NAMALWA (cell line): ENCODE measurements around the gene ARHGAP21.
A peak's percentile ranks its signal among the peaks of the same experiment; 100 is the strongest.

Experiments used
- DNase-seq: peaks from one replicate; pipeline ENCODE4 v3.0.0-alpha.2; 2015; ENCODE audit warnings: low spot score

Gene ARHGAP21

DNA sequence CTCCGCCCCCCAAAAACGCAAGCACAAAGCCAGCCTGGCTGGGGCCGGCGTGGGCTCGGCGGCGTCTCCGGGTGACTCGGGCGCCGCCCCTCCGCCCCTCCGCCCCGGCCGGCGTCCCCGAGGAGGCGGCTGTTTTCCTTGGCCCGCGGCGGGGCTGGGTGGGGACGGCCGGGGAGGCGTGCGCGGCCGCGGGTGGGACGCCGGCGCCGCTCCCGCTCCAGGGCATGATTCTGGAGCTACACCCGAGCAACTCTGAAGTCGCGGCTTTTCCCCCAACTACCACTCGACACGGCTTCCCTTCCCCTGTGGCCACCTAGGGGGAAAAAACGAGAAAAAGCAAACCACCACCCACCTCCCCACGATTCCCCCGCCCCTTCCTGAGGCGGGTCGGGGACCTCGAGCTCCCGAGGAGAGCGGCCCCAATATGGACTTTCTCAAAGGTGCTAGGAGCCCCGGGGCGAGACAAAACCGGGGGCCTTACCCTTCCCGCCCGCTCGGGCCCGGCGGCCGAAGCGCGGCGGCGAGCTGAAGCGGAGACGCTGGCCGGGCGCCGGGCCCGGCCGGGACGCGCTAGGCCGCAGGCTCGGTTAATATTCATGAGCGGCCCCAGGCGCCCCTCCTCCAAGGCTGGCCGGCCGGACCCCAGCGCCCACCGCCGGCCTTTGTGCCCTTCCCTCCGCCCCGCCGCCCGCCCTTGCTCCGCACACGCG is 856 bp downstream of the ARHGAP21 start:
- DNase-seq, result peak; percentile 68

DNA sequence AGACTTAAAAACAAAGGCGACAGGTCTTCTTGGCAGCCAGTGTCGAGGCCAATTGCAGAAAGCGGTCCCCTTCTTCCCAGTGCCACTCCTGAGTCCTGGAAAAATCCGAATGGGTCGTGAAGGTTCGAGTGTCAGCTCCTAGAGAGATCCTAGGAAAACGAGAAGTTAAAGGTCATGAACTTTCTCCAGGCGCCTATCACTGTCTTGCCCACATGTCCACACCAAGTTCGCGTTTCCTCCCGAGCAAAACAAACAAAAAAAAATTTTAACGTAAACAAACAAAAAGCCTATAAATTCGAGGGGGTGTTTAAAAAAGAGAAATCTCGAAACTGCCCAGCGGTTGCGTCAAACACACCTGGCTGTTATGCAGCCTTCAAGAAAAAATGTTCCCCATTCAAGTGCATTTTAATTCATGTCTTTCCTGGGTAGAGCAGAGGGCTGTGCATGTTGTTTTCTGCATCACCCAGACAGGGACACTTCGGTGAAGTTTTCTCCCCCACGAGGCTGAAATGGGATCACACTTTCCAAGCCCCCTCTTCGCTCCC is 1.5 kb downstream of the ARHGAP21 start:
- peak; percentile 44 for DNase-seq

DNA sequence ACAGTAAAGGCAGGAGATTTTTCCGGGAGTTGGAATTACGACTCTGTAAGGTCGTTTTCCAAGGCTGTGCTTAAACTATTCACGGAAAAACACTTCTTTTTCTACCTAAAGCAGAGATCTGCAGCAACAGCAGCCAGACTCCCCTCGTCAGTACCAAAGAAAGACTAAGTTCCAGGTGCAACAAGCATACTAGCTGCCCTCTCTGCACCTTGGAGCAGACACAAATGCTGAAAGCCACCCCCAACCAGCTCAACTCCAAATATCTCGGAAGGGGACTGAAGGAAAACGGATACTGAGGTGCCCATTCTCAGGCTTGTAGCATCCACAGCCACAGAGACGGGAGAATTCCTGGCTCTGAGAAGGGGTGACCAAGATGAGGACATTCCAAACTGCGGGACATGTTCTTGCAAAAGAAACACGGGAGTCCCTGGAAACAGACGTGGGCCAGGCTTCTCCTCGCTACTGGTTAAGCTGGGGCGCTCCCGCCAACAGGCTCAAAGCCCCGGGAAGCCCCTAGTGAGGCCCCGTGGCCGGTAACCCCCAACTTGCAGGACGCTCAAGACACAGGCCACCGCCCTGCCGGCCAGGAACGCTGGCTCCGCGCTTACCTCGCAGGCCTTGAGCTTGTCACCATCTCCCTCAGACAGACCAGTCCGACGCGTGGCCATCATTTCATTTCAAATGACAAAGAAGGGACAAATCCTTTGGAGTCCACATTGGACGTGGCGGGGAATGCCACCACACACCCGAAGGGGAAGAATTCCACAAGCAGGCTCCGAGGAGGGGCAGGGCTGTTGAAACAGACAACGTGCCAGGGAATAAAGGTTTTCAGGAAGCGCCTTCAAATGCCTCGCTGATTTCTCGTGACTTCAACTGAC is 2.2 kb downstream of the ARHGAP21 start:
- DNase-seq, result no peak

DNA sequence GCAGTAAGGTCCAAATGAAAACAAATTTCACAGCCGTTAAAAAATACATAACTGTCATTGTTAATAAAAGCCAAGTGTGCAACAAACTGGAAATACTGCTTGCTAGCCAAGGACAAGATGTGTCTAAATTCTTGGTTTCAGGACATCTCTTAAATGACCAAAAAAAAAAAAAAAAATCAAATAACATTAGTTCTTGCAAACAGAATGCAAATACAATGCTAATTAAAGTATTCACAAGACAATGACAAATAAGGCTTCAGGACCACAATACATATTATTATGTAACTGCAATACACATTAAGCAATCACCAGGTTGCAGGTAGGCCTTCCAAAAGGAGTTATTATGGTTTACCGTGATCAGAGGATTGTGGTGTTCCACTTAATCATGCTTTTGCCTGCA is 3.6 kb downstream of the ARHGAP21 start:
- DNase-seq, result no peak

DNA sequence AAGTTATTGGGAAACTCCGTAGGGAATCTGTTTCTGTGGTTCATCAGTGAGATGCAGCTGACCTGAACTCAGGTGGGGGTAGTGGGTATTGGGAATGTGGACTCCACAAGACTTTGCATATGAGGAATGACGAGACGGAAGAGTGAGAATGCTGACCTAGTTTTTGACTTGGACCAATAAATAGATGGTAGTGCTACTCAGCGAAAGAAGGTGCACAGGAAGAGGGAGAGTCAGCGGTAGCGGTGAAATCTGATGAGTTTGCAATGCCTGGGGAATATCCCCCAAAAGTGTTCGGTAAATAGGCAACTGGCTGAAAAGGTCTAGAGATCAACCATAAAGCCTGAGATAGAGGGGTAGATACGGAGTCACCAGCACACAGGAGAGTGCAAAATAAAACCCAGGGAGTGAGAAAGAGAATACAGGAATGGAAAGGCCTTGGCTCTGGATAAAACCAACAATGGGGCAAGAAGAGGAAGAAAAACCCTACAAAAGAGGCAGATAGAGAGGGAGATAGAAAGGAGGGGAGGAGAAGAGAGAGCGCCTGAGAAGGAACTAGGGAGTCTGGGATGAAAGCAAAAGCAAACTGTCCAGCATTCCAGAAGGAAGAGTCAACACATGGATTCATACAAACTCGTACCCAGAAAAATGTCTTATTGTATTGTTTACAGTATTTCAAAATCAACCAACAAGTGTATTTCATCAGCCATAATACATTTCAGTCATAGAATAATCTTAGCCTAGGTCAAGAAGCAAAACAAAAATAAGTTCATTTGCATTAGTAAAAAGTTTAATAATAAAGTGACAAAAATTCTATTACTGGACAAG is 5.4 kb downstream of the ARHGAP21 start:
- no peak for DNase-seq

DNA sequence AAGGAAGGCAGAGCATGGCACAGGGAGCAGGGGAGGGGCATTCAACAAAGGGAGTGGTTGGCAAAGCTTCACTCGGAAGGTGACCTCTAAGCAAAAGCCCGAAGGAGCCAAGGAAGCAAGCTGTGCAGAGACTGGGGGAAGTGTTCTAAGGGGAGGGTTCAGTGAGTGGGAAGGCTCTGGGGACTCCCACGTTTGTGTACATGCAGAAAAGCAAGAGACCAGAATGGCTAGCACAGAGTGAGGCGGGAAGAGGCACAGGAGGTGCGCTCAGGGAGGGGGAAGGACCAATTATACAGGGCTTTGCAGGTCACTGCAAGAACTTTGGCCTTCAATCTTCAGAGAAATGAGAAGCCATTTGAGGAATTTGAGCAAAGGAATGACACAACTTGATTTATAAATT is 7.4 kb downstream of the ARHGAP21 start:
- no peak for DNase-seq

DNA sequence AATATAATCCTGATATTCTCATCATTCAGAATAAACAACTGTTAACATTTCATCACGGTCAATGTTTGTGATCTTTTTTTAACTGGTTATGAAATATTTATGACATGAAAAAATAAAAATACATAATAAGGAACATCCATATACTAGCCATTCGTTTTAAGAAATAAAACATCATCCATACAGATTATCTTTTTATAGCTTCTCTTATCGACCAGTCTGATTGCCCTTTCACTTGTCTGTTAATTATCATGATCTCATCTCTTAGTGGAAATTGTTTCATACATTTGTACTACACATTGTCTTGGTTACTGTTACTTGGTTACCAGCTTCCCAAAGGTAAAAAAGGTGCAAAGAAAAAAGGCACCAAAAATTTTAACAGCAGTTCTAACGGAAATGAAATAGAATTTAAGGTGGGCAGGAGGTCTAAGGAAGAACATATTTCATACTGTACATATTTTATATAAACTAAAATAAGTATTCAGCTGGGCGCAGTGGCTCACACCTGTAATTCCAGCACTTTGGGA is 8.4 kb downstream of the ARHGAP21 start:
- no peak for DNase-seq

DNA sequence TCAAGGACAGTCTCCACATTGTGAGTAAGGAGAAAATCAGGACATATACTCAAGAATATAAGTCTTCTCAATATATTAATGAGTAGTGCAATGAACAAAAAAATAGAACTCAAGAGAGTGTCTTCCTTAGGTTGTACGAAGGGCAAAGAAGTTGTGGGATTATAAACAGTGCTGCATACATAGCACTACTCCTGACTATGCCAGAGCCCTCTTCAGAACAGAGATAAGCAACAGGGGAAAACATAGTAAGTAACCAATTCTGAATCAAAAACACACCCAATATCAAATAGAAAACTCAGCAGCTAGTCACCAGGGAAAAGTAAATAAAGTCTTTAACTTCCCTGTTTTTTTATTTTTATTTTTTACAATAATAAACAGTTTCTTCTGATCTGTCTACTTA is 10.6 kb downstream of the ARHGAP21 start:
- DNase-seq, result no peak

DNA sequence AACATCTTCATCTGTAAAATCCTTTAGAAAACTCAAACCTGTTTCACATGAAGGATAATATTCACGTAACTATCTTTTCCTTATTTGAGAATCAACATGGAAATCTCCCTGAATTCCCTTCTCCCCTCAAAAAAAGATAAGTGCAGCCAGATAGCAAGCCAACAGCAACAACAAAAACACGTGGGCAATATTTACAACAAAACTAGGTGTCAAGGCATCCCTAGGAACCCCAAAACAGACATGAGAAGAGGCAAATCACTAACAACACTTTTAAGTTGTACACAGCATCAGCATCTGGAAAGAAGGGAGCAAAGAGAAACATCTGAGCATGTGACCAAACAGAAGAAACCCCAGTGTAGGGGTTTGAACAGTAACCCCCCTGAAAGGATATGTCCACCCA is 12.2 kb downstream of the ARHGAP21 start:
- DNase-seq, result no peak

DNA sequence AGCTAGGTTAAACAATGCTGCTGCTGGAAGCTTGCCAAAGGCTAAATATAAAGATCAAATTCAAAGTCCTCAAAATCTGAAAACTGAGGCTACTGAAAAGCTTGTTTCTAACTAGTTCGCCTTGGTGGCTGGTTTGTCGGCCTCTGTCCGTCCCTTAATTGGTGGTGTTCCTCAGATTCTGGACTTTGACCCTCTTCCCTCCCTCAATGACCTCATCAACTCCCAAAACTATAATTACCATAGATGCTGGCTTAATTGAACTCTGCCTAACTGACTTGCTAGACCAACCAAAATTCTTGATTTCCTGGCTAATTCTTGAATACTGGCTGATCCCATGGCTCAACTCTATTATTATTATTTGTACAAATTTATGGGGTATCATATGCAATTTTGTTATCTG is 15.6 kb downstream of the ARHGAP21 start:
- no peak for DNase-seq

DNA sequence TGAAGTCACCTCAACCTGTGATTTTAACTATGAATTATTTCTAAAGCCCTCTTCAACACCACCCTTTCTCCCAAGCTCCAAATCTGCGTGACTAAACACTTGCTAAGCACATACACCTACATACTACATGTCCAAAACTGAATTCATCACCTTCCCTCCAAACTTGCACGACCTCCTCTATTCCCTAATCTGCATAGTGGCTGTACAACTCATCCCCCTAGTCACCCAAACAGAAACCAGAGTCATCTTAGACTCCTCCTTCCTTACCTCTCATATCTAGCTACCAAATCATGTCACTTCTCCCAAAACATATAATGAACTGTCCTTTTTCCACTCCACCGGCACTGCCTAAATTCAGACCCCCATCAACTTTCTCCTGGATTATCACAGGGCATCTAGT is 16.2 kb downstream of the ARHGAP21 start:
- no peak for DNase-seq

DNA sequence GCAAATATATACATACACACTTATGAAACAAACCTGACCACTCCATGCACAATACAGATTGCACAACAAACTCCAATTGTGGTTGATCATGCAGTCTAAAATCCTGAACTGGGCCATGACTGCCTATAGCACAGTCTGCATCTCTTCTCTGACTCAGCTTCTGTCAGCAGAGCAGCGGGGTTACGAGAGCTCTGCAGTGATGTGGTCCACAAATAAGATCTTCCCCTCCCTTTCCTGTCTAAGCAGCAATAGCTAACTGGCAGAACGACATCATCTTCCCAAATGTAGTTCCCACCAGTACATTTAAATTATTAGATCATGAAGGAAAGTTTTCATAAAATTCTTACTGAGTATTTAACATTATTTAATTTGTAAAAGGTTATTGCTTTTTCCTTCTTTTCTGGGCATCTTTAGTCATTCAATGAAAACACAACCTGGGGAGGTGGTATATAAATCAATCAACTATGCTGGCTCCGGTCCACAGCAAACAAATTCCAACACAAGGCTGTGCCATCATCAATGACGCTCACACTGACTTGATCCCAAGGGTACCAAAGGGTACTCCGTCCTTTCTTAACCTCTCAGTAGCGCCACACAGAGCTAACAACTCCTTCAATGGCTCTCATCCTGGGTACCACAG is 17.1 kb downstream of the ARHGAP21 start:
- no peak for DNase-seq

DNA sequence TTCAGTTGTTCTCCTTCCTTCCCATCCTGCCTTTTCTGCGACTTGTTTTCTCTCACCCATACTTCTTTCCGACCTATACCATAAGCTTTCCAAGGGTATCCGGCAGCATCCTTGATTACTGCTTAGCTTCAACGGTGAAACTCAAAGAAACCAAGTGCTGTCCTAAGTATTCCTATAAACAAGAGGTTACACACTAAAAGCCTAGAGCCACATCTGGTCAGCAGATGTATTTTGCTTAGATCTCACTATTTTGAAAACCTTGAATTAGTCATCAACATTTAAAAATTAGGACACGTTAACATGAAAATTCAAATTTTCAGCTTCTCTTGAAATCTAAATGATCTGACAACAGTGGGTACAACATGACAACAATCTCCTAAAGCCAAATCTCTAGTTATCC is 20.0 kb downstream of the ARHGAP21 start:
- no peak for DNase-seq

DNA sequence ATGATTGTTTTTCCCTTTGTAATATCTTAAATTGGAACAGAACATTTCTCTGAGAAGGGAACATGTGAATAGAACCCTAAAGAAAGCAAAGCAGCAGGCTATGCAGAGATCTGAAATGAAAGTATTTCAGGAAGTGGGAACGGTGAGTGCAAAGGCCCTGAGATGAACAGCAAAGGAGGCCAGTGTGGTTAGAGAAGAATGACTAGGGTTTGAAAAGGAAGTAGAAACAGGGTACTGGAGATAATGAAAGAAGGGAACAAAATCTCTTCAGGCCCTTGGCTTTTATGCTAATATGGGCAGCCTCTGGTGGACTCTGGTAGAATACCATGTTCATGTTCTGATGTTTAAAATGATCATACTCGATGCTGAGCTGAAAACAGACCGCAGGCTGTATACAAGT is 22.2 kb downstream of the ARHGAP21 start:
- DNase-seq, result no peak

DNA sequence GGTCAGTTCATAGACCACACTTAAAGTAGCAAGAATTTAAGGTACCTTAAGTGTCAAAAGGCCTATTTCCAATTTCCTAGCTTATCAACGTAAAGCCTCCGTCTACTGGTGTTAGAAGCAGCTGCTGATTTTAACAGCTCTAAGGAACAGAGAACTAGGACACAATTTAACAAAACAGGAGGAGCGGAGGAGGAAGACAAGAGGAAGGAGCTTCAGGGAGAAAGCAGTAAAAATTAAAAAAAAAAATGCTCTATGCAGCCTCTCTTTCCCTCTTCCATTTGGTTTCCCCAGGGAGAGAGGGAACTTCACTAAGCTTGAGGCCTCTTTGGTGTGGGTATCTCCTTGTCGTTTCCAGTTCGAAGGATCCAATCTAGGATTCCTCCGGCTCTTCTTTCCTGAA is 22.7 kb downstream of the ARHGAP21 start:
- DNase-seq, result no peak

DNA sequence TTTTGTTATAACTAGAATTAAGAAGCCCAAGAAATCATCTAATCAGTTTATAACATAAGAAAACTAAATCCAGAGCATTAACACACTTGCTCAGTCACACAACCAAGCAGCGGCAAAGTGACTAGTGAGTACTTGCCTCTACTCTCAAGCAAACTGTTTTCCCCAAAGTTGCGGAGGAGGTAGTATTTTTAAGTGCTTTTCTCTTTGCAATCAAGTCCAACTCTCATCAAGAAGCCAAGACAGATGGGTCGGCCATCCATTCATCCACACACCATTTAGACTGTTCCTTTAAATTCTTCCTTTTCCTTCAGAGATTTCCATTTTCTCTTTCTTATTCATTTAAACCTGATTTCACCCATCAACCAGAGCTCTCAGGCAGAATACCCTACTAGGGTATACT is 25.4 kb downstream of the ARHGAP21 start:
- no peak for DNase-seq

DNA sequence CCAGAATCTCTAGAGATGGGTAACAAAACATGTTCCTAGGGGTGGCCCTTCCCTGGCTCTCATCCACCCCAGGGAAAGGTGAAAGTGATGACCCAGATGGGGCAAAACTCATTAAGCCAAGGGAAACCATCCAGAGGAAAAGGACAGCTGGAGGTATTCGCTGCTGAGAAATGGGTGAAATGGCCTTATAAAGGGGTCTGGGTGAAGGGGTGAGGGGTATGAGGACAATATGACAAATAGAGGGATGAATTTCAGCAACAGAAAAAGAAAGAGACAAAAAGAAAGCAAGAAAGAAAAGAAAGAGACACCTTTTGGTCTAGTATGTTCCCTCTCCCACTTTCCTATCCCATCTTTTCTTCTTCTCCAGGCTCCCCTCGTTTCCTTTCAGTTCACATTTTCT is 26.6 kb downstream of the ARHGAP21 start:
- no peak for DNase-seq

DNA sequence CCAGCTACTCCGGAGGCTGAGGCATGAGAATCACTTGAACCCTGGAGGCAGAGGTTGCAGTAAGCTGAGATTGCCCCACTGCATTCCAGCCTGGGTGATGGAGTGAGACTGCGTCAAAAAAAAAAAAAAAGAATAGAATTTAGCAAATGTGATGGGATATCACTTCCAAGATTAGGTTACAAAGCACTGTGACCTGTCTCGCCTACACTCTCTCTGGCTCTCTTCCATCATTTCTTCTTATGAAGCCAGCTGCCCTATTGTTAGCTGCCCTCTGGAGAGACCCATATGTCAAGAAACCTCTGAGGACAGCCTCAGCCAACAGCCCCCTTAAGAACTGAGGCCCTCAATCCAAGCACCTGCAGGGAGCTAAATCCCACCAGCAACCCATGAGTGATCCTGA is 28.2 kb downstream of the ARHGAP21 start:
- DNase-seq, result no peak

DNA sequence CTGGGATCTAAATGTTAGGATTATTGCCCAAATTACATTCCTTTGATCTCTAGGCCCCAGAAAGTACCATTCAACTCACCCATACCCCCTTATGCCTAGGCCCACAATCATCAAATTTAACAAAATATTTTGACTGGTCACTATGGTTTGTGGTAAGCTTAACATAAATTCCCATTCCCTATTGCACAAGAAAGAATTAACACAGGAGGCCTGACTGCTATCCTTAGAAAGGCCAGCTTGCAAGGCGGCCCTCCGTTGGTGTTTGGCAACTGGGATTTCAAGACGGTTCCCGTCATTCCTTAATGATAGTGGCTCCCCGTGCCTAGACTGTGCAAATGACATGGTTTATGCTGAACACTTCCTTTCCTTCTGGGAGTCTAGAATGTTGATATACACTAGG is 29.6 kb downstream of the ARHGAP21 start:
- no peak for DNase-seq

DNA sequence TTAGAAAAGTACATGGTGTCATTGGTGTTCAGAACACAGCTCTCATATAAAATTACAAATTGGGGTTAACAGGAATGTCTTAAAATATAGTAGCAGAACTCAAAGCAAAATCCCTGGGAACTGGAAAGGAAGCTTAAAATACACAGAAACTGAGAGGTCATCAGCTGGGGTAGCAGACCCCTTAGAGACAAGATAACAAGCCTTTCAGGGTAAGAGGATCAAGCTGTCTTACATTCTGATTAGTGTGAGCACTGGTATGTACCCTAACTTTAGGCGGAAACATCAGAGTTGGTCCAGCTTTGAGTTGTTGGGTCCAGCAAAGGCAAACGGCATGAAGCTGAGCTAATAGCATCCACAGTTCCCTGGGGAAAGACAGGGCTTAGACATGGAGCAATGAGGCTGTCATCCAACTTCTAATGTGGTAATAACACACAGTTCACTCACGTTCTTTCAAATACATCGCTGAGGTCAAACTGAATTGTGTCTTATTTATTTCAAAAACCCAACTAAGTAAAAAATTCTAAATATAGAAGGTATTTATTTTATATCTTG is 32.6 kb downstream of the ARHGAP21 start:
- no peak for DNase-seq

DNA sequence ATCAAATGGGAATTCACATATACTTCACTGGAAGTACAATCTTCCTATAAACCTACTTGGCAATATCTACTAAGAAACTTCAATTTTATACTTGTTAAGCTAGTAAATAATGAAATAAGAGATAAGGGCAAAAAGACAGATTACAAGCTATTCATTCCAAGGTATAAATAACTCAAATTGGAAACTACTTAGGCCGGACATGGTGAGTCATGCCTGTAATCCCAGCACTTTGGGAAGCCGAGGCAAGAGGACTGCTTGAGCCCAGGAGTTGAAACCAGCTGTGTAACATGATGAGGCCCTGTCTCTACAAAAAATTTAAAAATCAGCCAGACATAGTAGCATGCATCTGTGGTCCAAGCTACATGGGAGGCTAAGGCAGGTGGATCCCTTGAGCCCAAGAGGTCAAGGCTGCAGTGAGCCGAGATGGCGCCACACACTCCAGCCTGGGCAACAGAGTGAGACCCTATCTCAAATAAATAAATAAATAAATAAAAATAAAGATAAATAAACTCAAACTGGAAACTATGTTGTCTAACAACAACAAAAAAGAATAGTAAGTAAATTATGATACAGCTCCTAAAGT is 37.6 kb downstream of the ARHGAP21 start:
- DNase-seq, result no peak
